Tibial nerve (tissue), 4 donors: Measurements from ENCODE around the gene NRN1L. TPM values are rescaled to one million over a fixed set of nuclear protein-coding genes. Genes with fewer than 3 reads are reported as not detected.

ENCODE experiments used
- DNase-seq, 2 donors: peaks; one replicate each; pipeline ENCODE4 v3.0.0-alpha.2; 2019; ENCODE audit warnings: low spot score in 2 of 2
- H3K27ac ChIP-seq, 4 donors: fragments of 200-600 bp; sonication (generic) in 3 of 4; one replicate each; pipeline ENCODE4 v1.5.1; 2017 to 2019; ENCODE audit warnings: mild to moderate bottlenecking in 1 of 4
- H3K27me3 ChIP-seq, 2 donors: fragments of 200-600 bp; sonication (generic) in 1 of 2; one replicate each; pipeline versions ENCODE4 v1.5.1 to v1.6.0; 2017 to 2019
- H3K36me3 ChIP-seq, 3 donors: fragments of 200-600 bp; sonication (generic); one replicate each; pipeline ENCODE4 v1.5.1; 2018 to 2019
- H3K4me1 ChIP-seq, 4 donors: fragments of 200-600 bp; sonication (generic) in 3 of 4; one replicate each; pipeline ENCODE4 v1.5.1; 2017 to 2019
- H3K4me3 ChIP-seq, 4 donors: fragments of 200-600 bp; sonication (generic) in 3 of 4; one replicate each; pipeline ENCODE4 v1.5.1; 2017 to 2019; ENCODE audit warnings: mild to moderate bottlenecking in 1 of 4, moderate library complexity in 1 of 4
- H3K9me3 ChIP-seq, 4 donors: fragments of 200-600 bp; sonication (generic) in 3 of 4; one replicate each; pipeline ENCODE4 v1.5.1; 2017 to 2019
- EP300 ChIP-seq, 2 donors: sonication (generic); formaldehyde crosslinking; IDR thresholded peaks; one replicate each; pipeline ENCODE4 v1.6.1; 2017; ENCODE audit warnings: antibody characterized with exemption in 2 of 2, mild to moderate bottlenecking in 1 of 2
- POLR2A ChIP-seq, 2 donors: fragments of 450-650 bp; IDR thresholded peaks; one replicate each; pipeline ENCODE4 v1.6.1; 2017; ENCODE audit warnings: antibody characterized with exemption in 2 of 2, mild to moderate bottlenecking in 2 of 2, moderate library complexity in 2 of 2
- WGBS, 2 donors: methylation state at CpG; one replicate each; pipeline ENCODE4 v1.1.5; 2018; 5-methylcytosine and 5-hydroxymethylcytosine counted together
- total RNA-seq, 4 donors: library from RNA; depleted of rRNA; stranded (reverse); fragments of >200 nt; gene quantifications; one replicate each; pipeline ENCODE4 v1.1.0, GENCODE V29; 2016
- TF ChIP-seq, protein P1 (sequence below), 5 experiments: fragments of 200-600 bp in 3 of 5; fragments of 450-650 bp in 2 of 5; sonication (generic) in 3 of 5; IDR thresholded peaks; one replicate each; pipeline ENCODE4 v1.5.1; 2016 to 2019; ENCODE audit warnings: antibody characterized with exemption in 5 of 5, mild to moderate bottlenecking in 3 of 5, moderate library complexity in 2 of 5

Gene NRN1L
- total RNA-seq, 4 donors from 2014 or later: 2.0 to 15.1 (median 3.9) TPM

DNA sequence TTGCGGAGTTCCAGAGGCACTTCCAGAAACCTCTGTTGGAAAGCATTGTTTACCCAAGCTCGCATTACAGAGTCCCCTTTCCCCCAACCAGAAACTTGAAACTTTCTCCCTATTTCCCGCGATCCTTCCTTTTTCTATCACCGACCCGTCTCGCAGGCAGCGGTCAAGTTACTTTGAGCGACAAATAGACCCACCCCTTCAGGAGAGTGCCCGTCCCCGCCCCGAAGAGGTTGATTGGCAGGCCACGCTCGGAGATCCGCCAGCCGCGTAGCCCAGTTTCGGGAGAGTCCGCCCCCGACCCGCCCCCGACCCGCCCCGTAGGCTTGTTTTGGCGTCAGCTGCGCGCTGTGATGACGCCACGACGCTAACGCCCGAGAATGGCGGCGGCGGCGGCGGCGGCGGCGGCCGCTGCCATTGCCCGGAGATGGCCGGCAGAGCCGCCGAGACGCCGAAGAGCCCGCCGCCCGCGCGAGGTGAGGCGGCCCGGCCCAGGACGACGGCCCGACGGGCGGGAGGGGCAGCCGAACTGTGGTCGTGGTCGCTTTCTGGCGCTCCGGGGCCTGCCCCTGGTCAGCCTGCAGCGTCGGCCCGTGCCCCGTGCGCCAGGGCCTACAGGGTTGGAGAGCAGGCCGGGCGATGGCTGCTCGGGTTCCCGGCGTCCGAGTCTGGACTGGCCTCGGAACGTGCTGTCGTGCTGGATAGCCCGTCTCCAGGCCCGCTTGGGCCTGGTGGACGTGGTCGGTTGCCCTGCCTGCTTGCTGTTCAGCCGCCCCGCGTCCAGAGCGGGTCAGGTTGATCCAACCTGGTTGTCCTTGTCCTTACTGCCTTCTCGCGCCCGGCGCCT is 8.4 kb downstream of the NRN1L start, which contains the start of gene PSKH1:
PSKH1 (plus strand) TSS at position 356 of the 844 bp plus-strand sequence. CDS start 15,496 bp downstream, outside the sequence.
- Histone ChIP-seq H3K27ac (peak within 1 kb of the TSS; percentile 82 to 99 (median 94)), H3K9me3 (no peaks in the 10 kb centered on the region), H3K27me3 (no peaks in the 10 kb centered on the region), H3K36me3 (no peaks in the 10 kb centered on the region), H3K4me3 (peak within 1 kb of the TSS; percentile 64 to 98 (median 76)), H3K4me1 (peaks cover 3 to 53% (median 32%) of the 10 kb centered on the region in 4 donors)
- whole genome bisulfite sequencing, 2 donors: 1% methylated on average over 30 to 54 of the region's 90 CpGs
- DNase-seq: peak; percentile 94 to 95
- TF ChIP-seq EP300 (IDR thresholded peaks at IDR 0.05) (peak; percentile 50 to 76), POLR2A (IDR thresholded peaks at IDR 0.05) (peak; percentile 60 to 92)
- TF ChIP-seq, protein P1, sequence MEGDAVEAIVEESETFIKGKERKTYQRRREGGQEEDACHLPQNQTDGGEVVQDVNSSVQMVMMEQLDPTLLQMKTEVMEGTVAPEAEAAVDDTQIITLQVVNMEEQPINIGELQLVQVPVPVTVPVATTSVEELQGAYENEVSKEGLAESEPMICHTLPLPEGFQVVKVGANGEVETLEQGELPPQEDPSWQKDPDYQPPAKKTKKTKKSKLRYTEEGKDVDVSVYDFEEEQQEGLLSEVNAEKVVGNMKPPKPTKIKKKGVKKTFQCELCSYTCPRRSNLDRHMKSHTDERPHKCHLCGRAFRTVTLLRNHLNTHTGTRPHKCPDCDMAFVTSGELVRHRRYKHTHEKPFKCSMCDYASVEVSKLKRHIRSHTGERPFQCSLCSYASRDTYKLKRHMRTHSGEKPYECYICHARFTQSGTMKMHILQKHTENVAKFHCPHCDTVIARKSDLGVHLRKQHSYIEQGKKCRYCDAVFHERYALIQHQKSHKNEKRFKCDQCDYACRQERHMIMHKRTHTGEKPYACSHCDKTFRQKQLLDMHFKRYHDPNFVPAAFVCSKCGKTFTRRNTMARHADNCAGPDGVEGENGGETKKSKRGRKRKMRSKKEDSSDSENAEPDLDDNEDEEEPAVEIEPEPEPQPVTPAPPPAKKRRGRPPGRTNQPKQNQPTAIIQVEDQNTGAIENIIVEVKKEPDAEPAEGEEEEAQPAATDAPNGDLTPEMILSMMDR (IDR thresholded peaks at IDR 0.05): peak in 1 of 5 experiments; percentile 42

DNA sequence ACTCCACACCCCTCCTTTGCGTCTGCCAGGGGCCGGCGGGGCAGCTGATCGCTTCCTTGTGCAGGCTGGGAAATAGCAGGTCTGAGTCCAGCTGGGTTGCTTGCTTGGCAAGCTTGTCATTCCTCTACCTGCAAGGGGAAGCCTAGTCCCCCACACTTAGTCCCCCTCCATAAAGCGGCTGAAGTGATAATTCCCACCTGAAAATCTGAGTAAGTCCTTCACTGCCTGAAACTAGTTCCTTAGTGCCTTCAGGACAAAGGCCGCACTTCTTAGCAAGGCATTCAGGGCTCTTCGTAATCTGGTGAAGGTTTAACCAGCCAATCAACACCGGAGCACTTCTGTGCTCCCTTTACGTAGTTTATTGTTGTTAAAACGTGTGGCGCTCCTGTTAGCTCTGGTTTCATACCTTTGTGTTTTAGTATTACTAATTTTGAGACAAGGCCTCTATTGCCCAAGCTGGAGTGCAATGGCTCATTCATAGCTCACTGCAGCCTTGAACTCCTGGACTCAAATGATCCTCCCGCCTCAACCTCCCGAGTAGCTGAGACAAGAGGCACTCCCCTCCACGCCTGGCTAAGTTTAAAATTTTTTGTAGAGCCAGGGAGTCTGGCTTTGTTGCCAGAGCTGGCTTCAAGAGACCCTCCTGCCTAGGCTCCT is 9.2 kb downstream of the NRN1L start:
- Histone ChIP-seq H3K4me3 (peak overlapping the region; percentile 64 to 98 (median 76)), H3K27ac (peak overlapping the region; percentile 82 to 99 (median 94)), H3K9me3 (no peaks in the 10 kb centered on the region), H3K4me1 (peaks cover 3 to 60% (median 32%) of the 10 kb centered on the region in 4 donors), H3K27me3 (no peaks in the 10 kb centered on the region), H3K36me3 (no peaks in the 10 kb centered on the region)
- TF ChIP-seq, protein P1 (IDR thresholded peaks at IDR 0.05): no peak
- TF ChIP-seq POLR2A (IDR thresholded peaks at IDR 0.05) (no peak), EP300 (IDR thresholded peaks at IDR 0.05) (no peak)
- WGBS, 2 donors: 20 to 23% methylated on average over 14 of the region's 14 CpGs
- no peak for DNase-seq

DNA sequence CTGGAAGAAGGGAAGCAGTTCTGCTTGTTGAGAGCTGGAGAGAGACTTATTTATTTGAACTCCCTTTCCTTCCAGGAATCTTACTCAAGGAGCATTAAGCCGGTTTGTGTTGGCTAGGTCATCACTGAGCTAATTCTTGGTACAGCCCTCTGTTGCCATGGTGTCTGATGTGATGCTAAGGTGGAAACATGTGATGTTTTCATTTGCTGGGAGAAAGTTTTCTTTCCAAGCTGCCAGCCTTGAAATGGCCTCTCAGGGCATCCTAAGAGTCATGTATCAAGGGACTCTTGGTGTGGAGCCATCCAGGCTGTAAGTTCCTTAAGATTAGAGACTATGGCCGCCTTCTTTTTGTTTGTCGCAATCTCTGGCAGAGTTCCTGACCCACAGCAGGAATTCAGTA is 12.5 kb downstream of the NRN1L start:
- H3K36me3 ChIP-seq: peaks cover 0 to 8% (median 0%) of the 10 kb centered on the region in 3 donors
- H3K4me1 ChIP-seq: peaks cover 3 to 59% (median 32%) of the 10 kb centered on the region in 4 donors
- TF ChIP-seq, protein P1 (IDR thresholded peaks at IDR 0.05): no peak
- TF ChIP-seq EP300 (IDR thresholded peaks at IDR 0.05) (peak; percentile 14 to 71), POLR2A (IDR thresholded peaks at IDR 0.05) (peak in 1 of 2 donors; percentile 13)
- peak overlapping the region in 3 of 4 donors; percentile 51 to 82 (median 82) for H3K27ac ChIP-seq
- no peak overlapping the region for H3K4me3 ChIP-seq
- H3K9me3 ChIP-seq: no peaks in the 10 kb centered on the region
- WGBS, 2 donors: 59 to 60% methylated on average over 3 of the region's 3 CpGs
- peak in 1 of 2 donors; percentile 71 for DNase-seq
- H3K27me3 ChIP-seq: no peaks in the 10 kb centered on the region

DNA sequence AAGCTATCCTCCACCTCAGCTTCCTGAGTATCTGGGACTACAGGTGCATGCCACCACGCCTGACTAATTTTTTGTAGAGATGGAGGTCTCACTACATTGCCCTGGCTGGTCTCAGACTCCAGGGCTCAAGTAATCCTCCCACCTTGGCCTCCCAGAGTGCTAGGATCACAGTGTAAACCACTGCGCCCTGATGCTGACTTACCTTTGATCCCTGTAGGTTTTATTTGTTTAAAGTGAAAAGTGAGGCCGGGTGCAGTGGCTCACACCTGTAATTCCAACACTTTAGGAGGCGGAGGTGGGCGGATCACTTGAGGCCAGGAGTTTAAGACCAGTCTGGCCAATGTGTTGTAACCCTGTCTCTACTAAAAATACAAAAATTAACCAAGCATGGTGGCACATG is 17.0 kb downstream of the NRN1L start:
- Histone ChIP-seq H3K27ac (no peak overlapping the region), H3K36me3 (peaks cover 0 to 30% (median 4%) of the 10 kb centered on the region in 3 donors), H3K4me3 (no peak overlapping the region), H3K4me1 (peaks cover 0 to 23% (median 12%) of the 10 kb centered on the region in 4 donors), H3K27me3 (no peaks in the 10 kb centered on the region), H3K9me3 (no peaks in the 10 kb centered on the region)
- TF ChIP-seq POLR2A (IDR thresholded peaks at IDR 0.05) (no peak), EP300 (IDR thresholded peaks at IDR 0.05) (no peak)
- TF ChIP-seq, protein P1 (IDR thresholded peaks at IDR 0.05): no peak
- 93 to 95% methylated on average over 5 of the region's 5 CpGs for WGBS, 2 donors
- no peak for DNase-seq
